Mononuclear cell (primary cell): ENCODE measurements around the gene SLC30A7. TPM values are rescaled to one million over a fixed set of nuclear protein-coding genes. Genes with fewer than 3 reads are reported as not detected.
"Not testable (repeated sequence)": the region's sequence is repeated elsewhere in the genome, so short reads cannot be mapped to it uniquely, and the experiment has no call there.

Experiments used
- H3K27me3 ChIP-seq: 2 replicates; pipeline ENCODE4 v1.6.0; 2011; ENCODE audit warnings: low read length, control low read depth; ENCODE audit not compliant: insufficient read depth
- H3K4me1 ChIP-seq: 2 replicates; pipeline ENCODE4 v1.5.1; 2011; ENCODE audit warnings: mild to moderate bottlenecking, low read length, control low read depth; ENCODE audit not compliant: insufficient read depth
- H3K4me3 ChIP-seq: 2 replicates; pipeline ENCODE4 v1.5.1; 2011; ENCODE audit warnings: mild to moderate bottlenecking, low read length, moderate library complexity
- H3K9me3 ChIP-seq: 2 replicates; pipeline ENCODE4 v1.5.1; 2011; ENCODE audit warnings: low read depth, mild to moderate bottlenecking, control low read depth, low read length
- total RNA-seq: library from RNA; depleted of rRNA; stranded (reverse); fragments of >200 nt; gene quantifications from one replicate; pipeline ENCODE4 v1.2.3, GENCODE V29; 2012

The SLC30A7 gene
- total RNA-seq, 1 donor: 34.9 TPM

- Histone ChIP-seq H3K4me3 (no peak overlapping the region), H3K4me1 (peaks cover 17% of the 10 kb centered on the region), H3K9me3 (peaks cover 4% of the 10 kb centered on the region), H3K27me3 (no peaks in the 10 kb centered on the region)
These were observed 46.6 kb downstream of the SLC30A7 start for GRCh38 chr1:100942304-100943046.

GRCh38 chr1:100943533-100943932, 47.6 kb downstream of the SLC30A7 start:
- H3K4me1 ChIP-seq: peaks cover 21% of the 10 kb centered on the region
- no peaks in the 10 kb centered on the region for H3K9me3 ChIP-seq
- H3K4me3 ChIP-seq: no peak overlapping the region

GRCh38 chr1:100946064-100946463, 50.2 kb downstream of the SLC30A7 start:
- H3K4me1 ChIP-seq: peaks cover 37% of the 10 kb centered on the region
- H3K27me3 ChIP-seq, H3K9me3 ChIP-seq, H3K4me3 ChIP-seq: not testable (repeated sequence)

More at GRCh38 chr1:100943533-100943932, 47.6 kb downstream of the SLC30A7 start:
- no peaks in the 10 kb centered on the region for H3K27me3 ChIP-seq

- H3K27me3 ChIP-seq, H3K9me3 ChIP-seq, H3K4me3 ChIP-seq: not testable (repeated sequence)
- H3K4me1 ChIP-seq: peaks cover 29% of the 10 kb centered on the region
These were observed 51.9 kb downstream of the SLC30A7 start for GRCh38 chr1:100947816-100948215.

- H3K9me3 ChIP-seq, H3K27me3 ChIP-seq, H3K4me3 ChIP-seq: not testable (repeated sequence)
- H3K4me1 ChIP-seq: peaks cover 22% of the 10 kb centered on the region
These were observed 53.0 kb downstream of the SLC30A7 start for GRCh38 chr1:100948721-100949405.

DNA sequence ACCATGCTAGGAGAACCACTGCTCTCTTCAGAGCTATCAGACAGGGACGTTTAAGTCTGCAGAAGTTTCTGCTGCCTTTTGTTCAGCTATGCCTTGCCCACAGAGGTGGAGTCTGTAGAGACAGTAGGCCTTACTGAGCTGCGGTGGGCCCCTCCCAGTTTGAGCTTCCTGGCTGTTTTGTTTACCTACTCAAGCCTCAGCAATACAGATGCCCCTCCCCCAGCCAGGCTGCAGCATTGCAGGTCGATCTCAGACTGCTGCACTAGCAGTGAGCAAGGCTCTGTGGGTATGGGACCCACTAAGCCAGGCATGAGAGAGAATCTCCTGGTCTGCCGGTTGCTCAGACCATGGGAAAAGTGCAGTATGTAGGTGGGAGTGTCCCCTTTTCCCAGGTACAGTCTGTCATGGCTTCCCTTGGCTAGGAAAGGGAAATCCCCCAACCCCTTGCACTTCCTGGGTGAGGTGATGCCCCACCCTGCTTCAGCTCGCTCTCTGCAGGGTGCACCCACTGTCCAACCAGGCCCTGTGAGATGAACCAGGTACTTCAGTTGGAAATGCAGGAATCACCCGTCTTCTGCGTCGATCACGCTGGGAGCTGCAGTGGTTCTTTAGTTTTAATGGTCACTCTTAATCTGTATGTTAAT, 53.7 kb downstream of the SLC30A7 start:
- H3K27me3 ChIP-seq, H3K4me3 ChIP-seq, H3K9me3 ChIP-seq: not testable (repeated sequence)
- peaks cover 22% of the 10 kb centered on the region for H3K4me1 ChIP-seq

GRCh38 chr1:100950337-100950736, 54.4 kb downstream of the SLC30A7 start:
- Histone ChIP-seq H3K4me3 (no peak overlapping the region), H3K27me3 (no peaks in the 10 kb centered on the region), H3K4me1 (peaks cover 22% of the 10 kb centered on the region), H3K9me3 (no peaks in the 10 kb centered on the region)

GRCh38 chr1:100950781-100951180, 54.9 kb downstream of the SLC30A7 start:
- Histone ChIP-seq H3K4me3 (no peak overlapping the region), H3K9me3 (no peaks in the 10 kb centered on the region), H3K27me3 (no peaks in the 10 kb centered on the region)

DNA sequence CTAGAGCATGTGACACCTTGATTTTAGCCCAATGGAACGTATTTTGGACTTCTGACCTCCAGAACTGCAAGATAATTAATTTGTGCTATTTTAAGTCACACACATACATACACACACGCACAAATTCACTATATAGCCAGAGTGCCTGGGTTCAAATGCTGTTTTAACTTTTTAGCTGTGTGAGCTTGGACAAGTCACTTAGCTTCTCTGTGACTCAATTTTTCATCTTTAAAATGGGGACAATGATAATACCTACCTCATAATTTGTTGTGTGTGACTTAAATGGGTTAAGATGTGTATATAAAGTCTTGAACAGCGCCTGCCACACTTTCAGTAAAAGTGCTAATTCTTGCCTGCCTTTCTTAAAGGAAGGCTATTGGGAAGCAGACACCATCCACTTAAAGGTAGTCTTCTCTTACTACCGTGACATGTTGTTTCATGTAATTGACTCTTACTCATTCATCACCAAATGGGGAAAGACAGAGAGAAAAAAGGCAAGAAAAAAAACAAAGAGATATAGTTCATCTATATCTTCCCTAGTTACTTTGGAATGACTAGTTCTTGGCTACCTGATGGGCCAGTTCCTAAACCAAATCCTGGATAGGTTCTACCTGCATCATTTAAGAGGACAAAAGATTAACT, 56.3 kb downstream of the SLC30A7 start:
- Histone ChIP-seq H3K4me1 (peaks cover 22% of the 10 kb centered on the region), H3K9me3 (no peaks in the 10 kb centered on the region), H3K27me3 (no peaks in the 10 kb centered on the region), H3K4me3 (no peak overlapping the region)

More at GRCh38 chr1:100950781-100951180, 54.9 kb downstream of the SLC30A7 start:
- peaks cover 22% of the 10 kb centered on the region for H3K4me1 ChIP-seq

DNA sequence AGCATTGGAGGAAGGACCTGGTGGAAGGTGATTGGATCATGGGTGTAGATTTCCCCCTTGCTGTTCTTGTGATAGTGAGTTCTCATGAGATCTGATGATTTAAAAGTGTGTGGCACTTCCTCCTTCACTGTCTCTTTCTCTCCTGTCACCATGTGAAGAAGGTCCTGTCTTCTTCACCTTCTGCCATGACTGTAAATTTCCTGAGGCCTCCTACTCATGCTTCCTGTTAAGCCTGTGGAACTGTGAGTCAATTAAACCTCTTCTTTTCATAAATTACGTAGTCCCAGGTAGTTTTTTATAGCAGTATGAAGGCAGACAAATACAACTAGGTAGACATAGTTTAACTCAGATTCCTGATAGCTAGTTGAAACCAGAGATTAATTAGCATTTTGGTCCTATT, 57.1 kb downstream of the SLC30A7 start:
- H3K4me1 ChIP-seq: peaks cover 22% of the 10 kb centered on the region
- not testable (repeated sequence) for H3K9me3 ChIP-seq, H3K27me3 ChIP-seq, H3K4me3 ChIP-seq

DNA sequence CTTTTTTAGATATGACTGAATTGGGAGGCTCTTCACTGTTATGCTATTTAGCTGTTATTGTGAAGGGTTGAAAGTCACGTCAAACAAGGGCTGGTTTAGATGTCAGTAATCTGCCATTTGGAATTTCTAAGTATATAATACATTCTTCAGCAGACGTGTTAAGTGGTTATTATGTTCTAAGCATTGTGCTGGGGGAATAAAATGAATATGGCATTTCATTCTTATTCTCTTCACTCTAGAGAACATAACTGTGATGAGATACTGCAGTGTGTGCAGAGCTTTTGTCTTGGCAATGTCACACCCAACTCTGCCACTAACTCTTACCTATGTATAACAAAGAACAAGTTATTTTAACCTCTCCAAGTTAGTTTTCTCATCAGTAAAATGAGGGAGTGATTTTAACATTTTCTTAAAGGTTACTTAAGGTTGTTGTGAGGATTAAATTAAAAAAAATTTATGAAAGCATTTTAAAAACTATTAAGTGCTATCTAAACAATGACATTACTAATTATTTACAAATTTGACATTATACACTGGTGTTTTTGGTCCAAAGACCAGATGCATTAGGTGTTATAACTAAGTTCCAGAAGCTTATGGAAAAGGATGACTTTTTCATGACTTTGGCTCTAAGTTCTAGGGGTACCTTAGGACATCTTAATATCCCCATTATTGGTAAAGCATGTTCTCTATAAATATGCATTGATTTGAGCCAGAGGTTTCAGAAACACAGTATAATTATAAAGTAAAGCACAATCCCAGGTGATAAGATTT, 58.3 kb downstream of the SLC30A7 start:
- Histone ChIP-seq H3K4me3 (no peak overlapping the region), H3K4me1 (peaks cover 12% of the 10 kb centered on the region)

GRCh38 chr1:100955322-100955721, 59.4 kb downstream of the SLC30A7 start:
- Histone ChIP-seq H3K9me3 (no peaks in the 10 kb centered on the region), H3K4me3 (no peak overlapping the region), H3K4me1 (peaks cover 3% of the 10 kb centered on the region), H3K27me3 (no peaks in the 10 kb centered on the region)

More for the DNA sequence above, 58.3 kb downstream of the SLC30A7 start:
- H3K9me3 ChIP-seq: no peaks in the 10 kb centered on the region
- no peaks in the 10 kb centered on the region for H3K27me3 ChIP-seq

DNA sequence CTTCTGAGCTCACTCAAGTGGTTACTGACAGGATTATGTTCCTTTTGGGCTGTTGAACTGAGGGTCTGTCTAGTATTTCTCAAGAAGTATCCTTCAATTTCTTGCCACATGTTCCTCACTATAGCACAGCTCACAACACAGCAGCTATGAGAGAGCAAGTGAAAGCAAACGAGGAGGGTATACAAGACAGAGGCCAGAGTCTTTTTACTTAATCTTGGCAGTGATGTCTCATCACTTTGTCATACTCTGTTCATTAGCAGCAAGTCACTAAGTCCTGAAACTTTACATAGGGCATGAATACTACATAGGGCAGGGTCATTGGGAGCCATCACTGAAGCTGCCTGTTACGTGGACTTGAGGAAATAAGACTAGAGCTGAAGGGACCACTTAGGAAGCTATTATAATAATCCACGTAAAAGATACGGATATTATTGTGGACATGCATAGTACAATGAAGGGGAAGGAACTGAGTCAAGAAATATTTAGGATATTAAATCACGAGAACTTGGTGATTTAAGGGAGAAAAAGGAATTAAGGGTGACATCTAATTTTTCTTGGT, 63.7 kb downstream of the SLC30A7 start:
- no peak overlapping the region for H3K4me3 ChIP-seq
- no peaks in the 10 kb centered on the region for H3K9me3 ChIP-seq
- no peaks in the 10 kb centered on the region for H3K4me1 ChIP-seq
- H3K27me3 ChIP-seq: no peaks in the 10 kb centered on the region

- H3K4me3 ChIP-seq: no peak overlapping the region
- no peaks in the 10 kb centered on the region for H3K27me3 ChIP-seq
- H3K9me3 ChIP-seq: no peaks in the 10 kb centered on the region
- H3K4me1 ChIP-seq: no peaks in the 10 kb centered on the region
These were observed 64.2 kb downstream of the SLC30A7 start for GRCh38 chr1:100960098-100960497.
